Endothelial cell of hepatic sinusoid (primary cell): Measurements from ENCODE around the gene CAND1.
"Not testable (repeated sequence)": the region's sequence is repeated elsewhere in the genome, so short reads cannot be mapped to it uniquely, and the experiment has no call there.

ENCODE experiments used
- in situ Hi-C: cut with HindIII; loops from 2 replicates; pipeline ENCODE4 v1.10.0; 2017; ENCODE audit warnings: low sequenced_read_pairs

Gene CAND1

DNA sequence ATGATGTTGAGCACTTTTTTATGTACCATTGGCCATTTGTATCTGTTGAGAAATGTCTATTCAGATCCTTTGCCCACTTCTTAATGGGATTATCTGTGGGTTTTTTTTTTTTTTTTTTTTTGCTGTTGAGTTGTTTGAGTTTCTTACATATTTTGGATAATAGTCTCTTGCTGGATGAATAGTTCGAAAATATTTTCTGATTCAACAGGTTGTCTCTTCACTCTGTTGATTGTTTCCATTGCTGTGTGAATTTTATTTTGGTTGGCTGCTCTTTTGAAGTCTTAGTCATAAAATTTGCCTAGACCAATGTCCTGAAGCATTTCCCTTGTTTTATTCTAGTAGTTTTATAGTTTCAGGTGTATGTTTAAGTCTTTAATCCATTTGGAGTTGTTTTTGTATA, 64.5 kb downstream of the CAND1 start:
- in situ Hi-C loops: no loop called here

DNA sequence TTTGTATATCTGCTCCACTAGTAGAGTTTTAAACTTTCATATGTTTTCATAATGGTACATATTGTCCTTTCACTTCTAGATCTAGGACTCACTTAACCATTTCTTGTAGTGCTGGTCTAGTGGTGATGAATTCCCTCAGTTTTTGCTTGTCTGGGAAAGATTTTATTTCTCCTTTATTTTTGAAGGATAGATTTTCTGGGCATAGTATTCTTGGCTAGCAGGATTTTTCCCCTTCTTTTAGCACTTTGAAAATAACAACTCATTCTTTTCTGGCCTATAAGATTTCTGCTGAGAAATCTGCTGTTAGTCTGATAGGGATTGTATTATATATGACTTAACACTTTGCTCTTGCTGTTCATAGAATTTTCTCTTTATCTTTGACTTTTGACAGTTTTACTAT, 69.3 kb downstream of the CAND1 start:
- in situ Hi-C loops: no loop called here

GRCh38 chr12:67339530-67339929, 70.4 kb downstream of the CAND1 start:
- in situ Hi-C loops: no loop called here

GRCh38 chr12:67341086-67341485, 71.9 kb downstream of the CAND1 start:
- in situ Hi-C loops: not testable (repeated sequence)

DNA sequence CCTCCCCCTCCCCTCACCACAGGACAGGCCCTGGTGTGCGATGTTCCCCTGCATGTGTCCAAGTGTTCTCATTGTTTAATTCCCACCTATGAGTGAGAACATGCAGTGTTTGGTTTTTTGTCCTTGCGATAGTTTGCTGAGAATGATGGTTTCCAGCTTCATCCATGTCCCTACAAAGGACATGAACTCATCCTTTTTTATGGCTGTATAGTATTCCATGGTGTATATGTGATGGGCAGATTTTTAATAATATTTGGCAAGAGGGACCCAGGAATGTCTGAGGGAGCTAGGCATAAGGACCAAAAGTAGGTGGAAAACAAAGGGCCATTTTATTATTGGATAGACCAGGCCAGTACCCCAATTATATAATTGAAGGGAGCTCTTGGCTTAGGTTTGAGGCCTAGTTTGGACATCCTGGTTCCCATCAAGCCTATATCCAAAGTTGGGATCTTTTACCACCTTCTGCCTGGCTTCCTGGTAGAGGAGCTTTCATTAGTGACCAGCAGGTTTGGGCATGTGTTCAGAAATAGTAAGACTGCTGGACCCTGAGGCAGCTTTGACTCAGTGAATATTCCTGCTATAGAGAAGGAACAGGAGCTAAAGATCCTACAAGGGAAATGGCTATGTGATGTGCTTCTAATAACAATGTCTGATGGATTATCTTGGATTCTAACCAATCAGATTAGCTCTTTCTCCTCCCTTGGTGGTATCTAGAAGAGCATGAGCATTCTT, 76.0 kb downstream of the CAND1 start:
- in situ Hi-C loops: no loop called here

DNA sequence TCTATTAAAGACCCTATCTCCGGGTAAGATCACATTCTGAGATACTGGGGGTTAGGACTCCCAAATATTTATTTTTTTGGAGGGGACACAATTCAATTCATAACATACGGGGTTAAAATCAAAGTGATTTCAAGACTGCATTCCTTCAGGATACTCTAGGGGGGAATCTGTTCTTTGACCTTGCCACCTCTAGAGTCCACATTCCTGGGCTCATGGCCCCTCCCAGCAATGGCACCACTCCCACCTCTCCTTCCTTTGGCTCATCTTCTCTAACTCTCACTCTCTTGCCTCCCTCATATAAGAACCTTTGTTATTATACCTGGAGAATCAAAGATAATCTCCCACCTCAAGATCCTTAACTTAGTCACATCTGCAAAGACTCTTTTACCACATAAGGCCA, 79.5 kb downstream of the CAND1 start:
- in situ Hi-C loops: no loop called here

DNA sequence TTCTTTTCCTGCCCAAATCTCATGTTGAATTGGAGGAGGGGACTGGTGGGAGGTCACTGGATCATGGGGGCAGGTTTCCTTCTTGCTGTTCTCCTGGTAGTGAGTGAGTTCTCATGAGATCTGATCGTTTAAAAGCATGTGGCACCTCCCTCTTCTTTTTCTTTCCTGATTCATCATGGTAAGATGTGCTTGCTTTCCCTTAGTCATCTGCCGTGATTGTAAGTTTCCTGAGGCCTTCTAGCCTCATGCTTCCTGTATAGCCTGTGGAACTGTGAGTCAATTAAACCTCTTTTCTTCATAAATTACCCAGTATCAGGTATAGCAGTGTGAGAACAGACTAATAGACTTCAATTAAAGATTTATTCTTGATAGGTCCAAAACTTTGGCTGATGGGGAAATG, 83.5 kb downstream of the CAND1 start:
- in situ Hi-C loops: no loop called here

DNA sequence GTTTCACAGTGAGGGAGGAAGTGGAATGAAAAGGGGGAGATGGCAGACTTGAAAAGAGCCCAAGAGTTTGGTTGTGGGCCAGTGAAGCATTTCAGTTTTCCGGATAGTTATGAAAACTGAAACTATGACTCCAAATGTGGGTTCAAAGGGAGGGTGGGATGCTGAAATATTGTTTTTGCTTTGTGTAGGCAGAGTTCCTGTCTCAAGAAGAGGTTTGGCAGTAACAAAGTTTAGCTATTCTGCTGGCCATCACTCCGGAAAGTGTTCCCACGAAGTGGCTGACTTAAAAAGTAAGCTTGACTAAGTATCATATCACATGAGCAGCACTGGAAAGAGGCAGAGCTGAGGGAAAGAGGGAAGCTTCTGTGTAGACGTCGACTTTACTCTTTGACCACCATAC, 85.2 kb downstream of the CAND1 start:
- in situ Hi-C loops: no loop called here

DNA sequence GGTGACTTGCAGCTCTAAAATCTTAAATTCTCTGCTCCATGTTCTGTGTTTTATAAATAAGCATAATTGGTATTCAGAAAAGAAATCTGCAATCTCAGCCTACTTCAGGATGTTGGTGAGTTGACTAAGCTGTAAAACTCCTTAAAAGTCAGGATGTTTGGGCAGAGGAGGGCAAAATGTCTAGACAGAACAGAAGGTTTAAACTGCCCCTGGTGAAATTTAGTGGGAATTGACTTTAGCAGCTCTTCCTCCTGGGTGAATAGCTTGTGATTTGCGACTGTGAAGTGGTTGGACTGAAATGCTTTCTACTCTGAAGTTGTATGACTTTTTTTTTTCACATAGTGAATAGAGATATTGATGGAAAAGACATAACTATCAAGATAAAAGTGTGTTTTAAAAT, 85.8 kb downstream of the CAND1 start:
- in situ Hi-C loops: no loop called here

GRCh38 chr12:67355428-67356379, 86.5 kb downstream of the CAND1 start:
- in situ Hi-C loops: no loop called here

DNA sequence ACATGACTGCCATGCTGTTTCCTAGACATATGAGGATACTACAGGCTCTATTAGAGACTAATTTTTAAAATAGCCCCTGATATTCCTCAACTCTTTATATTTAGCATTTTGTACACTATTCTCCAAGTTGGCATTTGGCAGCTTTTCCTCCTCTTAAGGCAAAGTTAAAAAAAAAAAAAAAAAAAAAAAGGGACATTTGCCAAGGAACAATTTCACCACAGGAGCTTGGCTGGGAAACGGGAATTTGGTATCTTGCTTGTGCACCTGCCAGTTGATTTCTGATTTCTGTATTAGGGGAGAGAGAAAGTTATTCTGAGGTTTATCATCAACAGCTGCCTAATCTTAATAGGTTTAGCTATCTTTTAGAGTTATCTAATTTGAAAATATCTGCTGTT, 87.2 kb downstream of the CAND1 start:
- in situ Hi-C loops: no loop called here

- in situ Hi-C loops: no loop called here
These were observed 88.4 kb downstream of the CAND1 start for GRCh38 chr12:67357376-67358125.

DNA sequence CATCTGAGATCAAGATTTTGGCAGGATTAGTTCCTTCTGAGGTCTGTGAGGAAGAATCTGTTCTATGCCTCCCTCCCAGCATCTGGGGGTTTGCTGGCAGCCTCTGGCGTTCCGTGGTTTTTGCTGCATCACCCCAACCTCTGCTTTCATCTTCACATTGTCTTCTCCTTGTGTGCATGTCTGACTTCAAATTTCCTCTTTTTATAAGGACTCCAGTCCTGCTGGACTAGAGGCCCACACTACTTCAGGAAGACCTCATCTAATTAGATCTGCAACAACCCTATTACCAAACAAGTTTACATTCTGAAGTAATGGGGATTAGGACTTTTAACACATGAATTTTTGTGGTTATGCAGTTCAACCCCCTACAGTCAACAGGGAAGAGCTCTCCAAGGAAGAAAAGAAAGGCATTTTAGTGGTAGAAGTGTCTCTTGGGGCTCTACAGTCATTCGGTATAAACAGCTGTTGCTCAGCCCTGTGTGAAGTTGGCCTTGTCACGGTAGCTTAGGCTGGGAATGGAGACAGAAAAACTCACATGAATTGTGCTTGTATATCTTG, 89.7 kb downstream of the CAND1 start:
- in situ Hi-C loops: no loop called here

DNA sequence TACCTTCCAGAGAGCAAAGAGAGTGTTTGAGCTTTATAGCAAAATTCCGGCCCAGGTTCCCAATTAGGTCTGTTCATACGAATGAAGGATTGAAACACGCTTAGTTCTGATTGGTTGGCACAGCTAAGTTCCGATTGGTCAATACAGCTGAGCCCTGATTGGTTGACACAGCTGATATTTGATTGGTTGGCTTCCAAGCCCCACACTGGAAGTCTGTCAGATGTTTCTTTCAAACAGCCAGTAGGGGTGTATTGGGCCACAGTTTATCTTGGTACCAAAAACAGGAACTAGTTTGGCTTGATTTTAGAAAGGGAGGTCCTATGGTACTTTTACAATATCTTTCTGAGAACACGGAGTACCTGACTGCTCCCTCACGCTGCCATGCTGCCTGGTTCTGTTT, 93.4 kb downstream of the CAND1 start:
- in situ Hi-C loops: no loop called here

DNA sequence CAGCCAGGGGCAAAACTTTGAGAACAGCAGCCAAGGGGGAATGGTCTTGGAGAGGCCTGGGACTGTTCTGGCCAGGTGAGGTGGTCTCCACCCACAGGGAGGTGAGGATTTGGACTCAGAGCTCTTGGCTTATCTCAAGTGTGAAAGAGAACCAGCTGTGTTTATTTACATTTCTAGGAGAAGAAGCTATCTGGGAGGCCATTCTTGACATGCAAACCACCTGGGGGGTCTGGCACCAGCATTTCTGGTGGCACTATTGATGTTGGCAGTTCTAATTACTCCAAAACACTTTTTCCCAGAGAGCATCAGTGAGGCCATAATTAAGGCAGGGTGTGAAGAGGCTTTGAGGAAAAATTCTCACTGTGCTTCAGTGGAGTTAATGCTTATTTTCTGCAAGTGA, 95.1 kb downstream of the CAND1 start:
- in situ Hi-C loops: no loop called here

DNA sequence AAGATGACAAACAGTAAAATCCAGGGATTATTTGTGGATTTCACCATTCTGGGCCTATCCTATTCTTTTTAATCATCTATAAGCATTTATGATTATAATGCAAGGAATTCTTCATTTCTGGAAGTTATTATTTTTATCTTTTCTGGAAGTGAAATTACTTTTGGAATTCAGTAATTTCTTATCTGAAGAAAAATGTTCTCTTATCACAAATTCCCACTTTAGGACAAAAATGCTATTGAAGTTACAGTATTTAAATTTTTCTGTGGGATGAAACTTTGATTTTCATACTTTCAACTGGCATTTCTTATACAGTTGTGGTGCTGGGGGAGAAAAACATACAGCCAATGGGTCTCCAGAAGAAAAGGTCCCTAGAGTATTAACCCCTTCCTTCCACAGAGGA, 96.0 kb downstream of the CAND1 start:
- in situ Hi-C loops: no loop called here

DNA sequence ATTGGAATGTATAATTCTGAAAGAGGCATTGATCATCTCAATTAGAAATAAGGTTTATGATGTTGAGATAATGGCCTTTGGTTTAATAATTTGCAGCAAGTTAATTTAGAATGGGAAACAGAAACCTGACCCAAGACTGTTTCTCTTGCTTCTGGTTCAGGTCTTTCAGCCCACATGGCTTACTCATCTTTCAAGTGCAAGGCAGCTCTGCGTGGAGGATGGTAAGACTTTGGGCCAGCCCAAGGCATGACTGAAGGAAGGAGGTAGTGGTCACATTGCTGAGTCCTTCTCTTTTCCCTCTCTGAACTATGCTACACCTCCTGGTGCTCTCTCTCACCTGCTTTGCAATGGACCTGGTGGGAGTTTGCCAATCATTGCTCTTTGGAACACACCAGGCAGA, 98.7 kb downstream of the CAND1 start:
- in situ Hi-C loops: no loop called here
